H1 (cell line): ENCODE data around the gene APMAP. TPM values are rescaled to one million over a fixed set of nuclear protein-coding genes. Genes with fewer than 3 reads are reported as not detected.

Source experiments
- ATF3 ChIP-seq: IDR thresholded peaks from 2 replicates; pipeline ENCODE4 v1.6.1; 2011; ENCODE audit warnings: low read depth, mild to moderate bottlenecking, low read length; ENCODE audit not compliant: insufficient read depth
- KDM4A ChIP-seq: IDR thresholded peaks from one replicate; pipeline ENCODE4 v1.7.1; 2012; ENCODE audit warnings: low read depth, mild to moderate bottlenecking, moderate library complexity, low read length, inconsistent platforms; ENCODE audit not compliant: severe bottlenecking
- polyA plus RNA-seq, 7 experiments: library from polyadenylated mRNA; depleted of rRNA in 3 of 7; stranded (reverse) in 5 of 7; unstranded in 2 of 7; fragments of >200 nt in 5 of 7; fragments of 200-250 nt in 2 of 7; gene quantifications; 1 replicate in 5 of 7; 2 replicates in 1 of 7; 4 replicates in 1 of 7; pipeline versions ENCODE4 v1.2.1 to v1.2.3, GENCODE V29; 2011 to 2013; ENCODE audit warnings: missing spikeins in 2 of 7, mixed read lengths in 2 of 7
- total RNA-seq: library from RNA; stranded (reverse); fragmentation: NEBNext Ultra II Directional; extraction: Animal tissue kit (Norgen Biotek cat#: 25700); gene quantifications from 2 replicates; pipeline ENCODE4 v1.2.1, GENCODE V29; 2021

The APMAP gene
- total and polyA plus RNA-seq, 2 of the 8 experiments (the other 6 are each of a cell fraction or from before 2014, with no cell fraction given): 31.3 to 66.0 TPM

- TF ChIP-seq ATF3: no peak
- no peak for TF ChIP-seq KDM4A
These were observed 47.9 kb upstream of the APMAP start (continued) for GRCh38 chr20:25040438-25040831.
